Activated T-helper 2 cell treated with anti-CD3 and anti-CD28 coated beads, Interferon-gamma antibody, Interleukin-2, Interleukin-4, amounts not matched to agents 10 μg/mL and 5 μg/mL and 100 μg/mL, durations not matched to agents 14 hours and 24 hours and 36 hours (primary cell): ENCODE results near the gene LMNTD1. TPM values are rescaled to one million over a fixed set of nuclear protein-coding genes. Genes with fewer than 3 reads are reported as not detected.
"Not testable (repeated sequence)": the region's sequence is repeated elsewhere in the genome, so short reads cannot be mapped to it uniquely, and the experiment has no call there.

ENCODE experiments used
- DNase-seq: peaks from one replicate; pipeline ENCODE4 v3.0.0; 2021; ENCODE audit warnings: low spot score
- H3K27ac Mint-ChIP-seq: one replicate; pipeline ENCODE4 v1.8.0; 2021; ENCODE audit warnings: mixed read lengths
- H3K27me3 Mint-ChIP-seq: one replicate; pipeline ENCODE4 v1.8.0; 2021; ENCODE audit warnings: low read depth, mixed read lengths
- H3K36me3 Mint-ChIP-seq: one replicate; pipeline ENCODE4 v1.8.0; 2021; ENCODE audit warnings: low read depth, mixed read lengths
- H3K4me1 Mint-ChIP-seq: one replicate; pipeline ENCODE4 v1.8.0; 2021; ENCODE audit warnings: low read depth, mixed read lengths
- H3K4me3 Mint-ChIP-seq: one replicate; pipeline ENCODE4 v1.8.0; 2021; ENCODE audit warnings: low read depth, mild to moderate bottlenecking, moderate library complexity, mixed read lengths
- H3K9me3 Mint-ChIP-seq: one replicate; pipeline ENCODE4 v1.8.0; 2021; ENCODE audit warnings: mixed read lengths
- intact Hi-C: fragments of 100-400 bp; cut with micrococcal nuclease; formaldehyde crosslinking; loops from one replicate; pipeline ENCODE4 v1.15.1; 2023
- total RNA-seq: library from RNA; stranded (reverse); gene quantifications from 2 replicates; pipeline ENCODE4 v1.2.3, GENCODE V29; 2022

LMNTD1 gene
- total RNA-seq, 1 donor from 2014 or later = not detected

- H3K36me3 Mint-ChIP-seq = no peaks in the 10 kb centered on the region
- peaks cover 21% of the 10 kb centered on the region for H3K27me3 Mint-ChIP-seq
- H3K9me3 Mint-ChIP-seq = no peaks in the 10 kb centered on the region
- no peak overlapping the region for H3K27ac Mint-ChIP-seq
- no peak for DNase-seq
- no peak overlapping the region for H3K4me3 Mint-ChIP-seq
- peaks cover 30% of the 10 kb centered on the region for H3K4me1 Mint-ChIP-seq
- intact Hi-C loops = loop anchor here (10.0 kb wide), 1 partner anchor 341 kb away; no protein-coding TSS in a partner anchor
These were observed 119.3 kb downstream of the LMNTD1 start for GRCh38 chr12:25433581-25434325.

GRCh38 chr12:25433024-25433423 lies 120.1 kb downstream of the LMNTD1 start:
- intact Hi-C loops = loop anchor here (10.0 kb wide), 1 partner anchor 342 kb away; no protein-coding TSS in a partner anchor
- Mint-ChIP-seq H3K4me1 (peaks cover 30% of the 10 kb centered on the region), H3K36me3 (no peaks in the 10 kb centered on the region), H3K27ac (no peak overlapping the region), H3K27me3 (peaks cover 21% of the 10 kb centered on the region), H3K4me3 (no peak overlapping the region), H3K9me3 (no peaks in the 10 kb centered on the region)
- DNase-seq = no peak

GRCh38 chr12:25427337-25428249 lies 125.5 kb downstream of the LMNTD1 start:
- Mint-ChIP-seq H3K4me1 (peaks cover 6% of the 10 kb centered on the region), H3K27me3 (peaks cover 9% of the 10 kb centered on the region), H3K36me3 (no peaks in the 10 kb centered on the region), H3K4me3 (no peak overlapping the region), H3K9me3 (no peaks in the 10 kb centered on the region), H3K27ac (no peak overlapping the region)
- DNase-seq = no peak
- intact Hi-C loops = no loop called here

GRCh38 chr12:25426821-25427220 lies 126.3 kb downstream of the LMNTD1 start:
- intact Hi-C loops, H3K27me3 Mint-ChIP-seq, H3K4me1 Mint-ChIP-seq, DNase-seq, H3K4me3 Mint-ChIP-seq, H3K27ac Mint-ChIP-seq, H3K36me3 Mint-ChIP-seq, H3K9me3 Mint-ChIP-seq: not testable (repeated sequence)
